ENCODE measurements around the gene HHAT.

The HHAT gene

DNA sequence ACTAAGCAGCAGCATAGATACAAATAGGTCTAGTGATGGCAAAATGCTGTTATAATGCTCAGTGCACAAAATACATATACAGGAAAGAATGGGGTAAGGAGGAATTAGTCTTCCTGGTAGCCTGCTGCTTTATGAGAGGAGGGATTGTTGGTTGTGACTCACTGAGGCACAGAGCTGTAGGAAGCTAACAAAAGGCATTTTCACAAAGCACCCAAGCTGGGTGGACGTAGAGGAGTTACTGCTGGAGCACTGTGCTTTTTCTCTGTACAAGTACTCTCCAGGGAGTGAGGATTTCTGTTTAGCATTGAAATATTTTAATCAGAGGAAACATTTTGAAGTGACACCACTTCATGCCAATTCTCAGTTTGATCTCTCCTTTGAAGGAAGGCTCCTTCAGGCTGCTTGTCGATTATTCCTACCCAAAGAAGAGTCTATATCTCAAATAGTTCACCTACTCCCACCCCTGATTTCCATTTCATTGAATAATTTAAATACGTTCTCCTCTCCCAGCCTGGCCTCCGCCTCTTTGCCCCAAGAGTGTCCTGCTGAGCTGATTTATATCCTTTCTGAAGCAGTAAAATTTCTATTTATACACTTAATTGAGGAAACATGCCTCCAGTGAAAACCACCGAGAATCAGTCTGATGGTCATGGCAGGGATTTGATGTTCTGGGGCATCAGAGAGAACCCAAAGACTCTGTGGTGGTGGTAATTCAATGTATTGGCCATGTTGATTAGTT lies 271.9 kb downstream of the HHAT start:
- no peak overlapping the region for H3K4me3 ChIP-seq (ENCODE audit: low read depth, low read length)
- TF ChIP-seq CTCF (IDR thresholded peaks at IDR 0.05; ENCODE audit: insufficient read depth, low read depth, low read length, missing control alignments) = no peak
- DNase-seq (ENCODE audit: low read depth) = no peak

- DNase-seq (ENCODE audit: low read depth) = no peak
- H3K4me3 ChIP-seq (ENCODE audit: low read depth, low read length) = no peak overlapping the region
- no peak for TF ChIP-seq CTCF (IDR thresholded peaks at IDR 0.05; ENCODE audit: insufficient read depth, low read depth, low read length, missing control alignments)
These were observed 274.4 kb downstream of the HHAT start for GRCh38 chr1:210603123-210603522.

GRCh38 chr1:210605099-210605498 lies 276.4 kb downstream of the HHAT start:
- H3K4me3 ChIP-seq (ENCODE audit: low read depth, low read length) = no peak overlapping the region
- no peak for TF ChIP-seq CTCF (IDR thresholded peaks at IDR 0.05; ENCODE audit: insufficient read depth, low read depth, low read length, missing control alignments)
- DNase-seq (ENCODE audit: low read depth) = no peak

DNA sequence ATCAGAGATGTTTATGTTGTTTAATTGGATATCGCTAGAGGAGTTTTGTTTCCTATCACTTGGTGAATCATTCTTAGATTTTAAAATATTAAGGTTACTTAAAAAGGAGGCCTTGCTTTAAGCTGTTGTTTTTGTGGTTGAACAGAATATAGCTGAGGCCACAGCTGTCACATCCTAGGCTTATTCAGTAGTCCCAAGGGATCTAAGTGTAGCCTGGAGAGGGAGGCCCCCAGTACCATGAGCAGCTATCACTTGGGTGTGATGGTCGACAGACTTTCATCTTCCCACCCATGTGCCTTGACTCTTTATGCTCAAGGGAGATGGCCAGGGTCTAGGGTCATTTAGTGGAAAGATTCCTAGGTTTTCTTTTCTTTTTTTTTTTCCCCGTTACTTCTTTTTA lies 278.7 kb downstream of the HHAT start:
- DNase-seq (ENCODE audit: low read depth) = no peak
- no peak for TF ChIP-seq CTCF (IDR thresholded peaks at IDR 0.05; ENCODE audit: insufficient read depth, low read depth, low read length, missing control alignments)
- no peak overlapping the region for H3K4me3 ChIP-seq (ENCODE audit: low read depth, low read length)

- no peak for TF ChIP-seq CTCF (IDR thresholded peaks at IDR 0.05; ENCODE audit: insufficient read depth, low read depth, low read length, missing control alignments)
- DNase-seq (ENCODE audit: low read depth) = no peak
- H3K4me3 ChIP-seq (ENCODE audit: low read depth, low read length) = no peak overlapping the region
These were observed 280.1 kb downstream of the HHAT start for GRCh38 chr1:210608767-210609166.

DNA sequence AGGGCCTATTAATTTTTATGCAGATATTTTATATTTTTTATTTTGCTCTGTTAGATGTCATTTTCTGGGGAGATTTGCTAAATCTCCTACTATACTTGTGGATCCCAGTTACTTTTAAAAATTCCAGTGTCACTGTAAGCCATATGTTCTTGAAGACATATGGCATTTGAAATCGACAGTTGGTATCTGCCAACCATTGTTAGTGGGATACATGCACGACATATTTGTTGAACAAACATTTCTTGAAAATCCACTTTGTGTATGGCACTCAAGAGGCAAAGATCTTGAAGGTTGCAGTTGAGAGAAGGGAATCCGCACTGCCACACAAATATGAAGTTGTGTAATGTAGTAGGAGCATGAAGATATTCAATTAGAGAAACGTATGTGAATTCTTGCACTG lies 287.7 kb downstream of the HHAT start:
- TF ChIP-seq CTCF (IDR thresholded peaks at IDR 0.05; ENCODE audit: insufficient read depth, low read depth, low read length, missing control alignments) = no peak
- no peak for DNase-seq (ENCODE audit: low read depth)
- H3K4me3 ChIP-seq (ENCODE audit: low read depth, low read length) = no peak overlapping the region

- TF ChIP-seq CTCF (IDR thresholded peaks at IDR 0.05; ENCODE audit: insufficient read depth, low read depth, low read length, missing control alignments) = no peak
- no peak overlapping the region for H3K4me3 ChIP-seq (ENCODE audit: low read depth, low read length)
- no peak for DNase-seq (ENCODE audit: low read depth)
These were observed 288.6 kb downstream of the HHAT start for GRCh38 chr1:210617293-210617692.

All from GM12865 (cell line).